Keratinocyte (primary cell): ENCODE measurements around the gene TENT4B. TPM values are rescaled to one million over a fixed set of nuclear protein-coding genes. Genes with fewer than 3 reads are reported as not detected.

Experiments
- DNase-seq: peaks from one replicate; pipeline ENCODE4 v3.0.0-alpha.2; 2011; ENCODE audit warnings: low read depth, missing footprints, low spot score
- FAIRE-seq: peaks from 2 replicates; lab custom pipeline; 2011; peaks lifted over from hg19 to GRCh38; lab: Jason Lieb, UNC
- H2AFZ ChIP-seq: 2 replicates; pipeline ENCODE4 v1.6.0; 2012; ENCODE audit warnings: low read length, control low read depth, inconsistent platforms; ENCODE audit not compliant: control insufficient read depth
- H3K27ac ChIP-seq: 2 replicates; pipeline ENCODE4 v1.5.1; 2011; ENCODE audit warnings: low read length; ENCODE audit not compliant: control insufficient read depth, insufficient read depth
- H3K27me3 ChIP-seq: 3 replicates; pipeline ENCODE4 v1.6.0; 2011; ENCODE audit warnings: low read length; ENCODE audit not compliant: control insufficient read depth, insufficient read depth; ENCODE audit errors: extremely low read depth
- H3K36me3 ChIP-seq, 2 experiments: 2 replicates in 1 of 2; 3 replicates in 1 of 2; pipeline ENCODE4 v1.5.1; 2011; ENCODE audit warnings: low read length in 2 of 2, mild to moderate bottlenecking in 1 of 2; ENCODE audit not compliant: control insufficient read depth in 2 of 2, insufficient read depth in 2 of 2; ENCODE audit errors: extremely low read depth in 1 of 2
- H3K4me1 ChIP-seq: 3 replicates; pipeline ENCODE4 v1.5.1; 2011; ENCODE audit warnings: low read length; ENCODE audit not compliant: control insufficient read depth, insufficient read depth; ENCODE audit errors: extremely low read depth
- H3K4me2 ChIP-seq: 3 replicates; pipeline ENCODE4 v1.6.0; 2011; ENCODE audit warnings: low read depth, low read length; ENCODE audit not compliant: control insufficient read depth, insufficient read depth; ENCODE audit errors: extremely low read depth
- H3K4me3 ChIP-seq, 3 experiments: fragments of 200-600 bp in 1 of 3; sonication (generic) in 1 of 3; 2 replicates in 2 of 3; 3 replicates in 1 of 3; pipeline ENCODE4 v1.5.1; 2011 to 2016; ENCODE audit warnings: low read length in 3 of 3, mild to moderate bottlenecking in 3 of 3, control low read depth in 2 of 3, inconsistent platforms in 1 of 3, low read depth in 1 of 3, mixed read lengths in 1 of 3, mixed run types in 1 of 3, moderate library complexity in 1 of 3; ENCODE audit not compliant: control insufficient read depth in 2 of 3, insufficient read depth in 2 of 3; ENCODE audit errors: extremely low read depth in 1 of 3
- H3K79me2 ChIP-seq: 2 replicates; pipeline ENCODE4 v1.6.0; 2012; ENCODE audit warnings: low read length; ENCODE audit not compliant: control insufficient read depth, insufficient read depth
- H3K9ac ChIP-seq: 3 replicates; pipeline ENCODE4 v1.6.0; 2011; ENCODE audit warnings: low read length; ENCODE audit not compliant: control insufficient read depth, insufficient read depth; ENCODE audit errors: extremely low read depth
- H3K9me1 ChIP-seq: 3 replicates; pipeline ENCODE4 v1.6.0; 2011; ENCODE audit warnings: low read length; ENCODE audit not compliant: control insufficient read depth, insufficient read depth; ENCODE audit errors: extremely low read depth
- H3K9me3 ChIP-seq: 2 replicates; pipeline ENCODE4 v1.5.1; 2012; ENCODE audit warnings: low read depth, low read length; ENCODE audit not compliant: control insufficient read depth
- H4K20me1 ChIP-seq: 3 replicates; pipeline ENCODE4 v1.6.0; 2011; ENCODE audit warnings: low read length; ENCODE audit not compliant: control insufficient read depth, insufficient read depth; ENCODE audit errors: extremely low read depth
- CTCF ChIP-seq, 3 experiments: IDR thresholded peaks in 1 of 3; conservative IDR thresholded peaks in 1 of 3; optimal IDR thresholded peaks in 1 of 3; 2 replicates in 2 of 3; 3 replicates in 1 of 3; pipeline versions ENCODE3 to v1.5.1; 2011; ENCODE audit warnings: low read length in 3 of 3, mild to moderate bottlenecking in 3 of 3, moderate library complexity in 2 of 3, control low read depth in 1 of 3, inconsistent platforms in 1 of 3; ENCODE audit not compliant: insufficient read depth in 2 of 3; ENCODE audit errors: extremely low read depth in 1 of 3
- EZH2 ChIP-seq: IDR thresholded peaks from one replicate; pipeline ENCODE4 v1.6.1; 2012; ENCODE audit warnings: inconsistent platforms, mild to moderate bottlenecking, low read length, moderate library complexity
- dilution Hi-C: fragments of 300-500 bp; cut with MboI; formaldehyde crosslinking; loops from one replicate; pipeline ENCODE4 v1.7.0; 2020; ENCODE audit warnings: low sequenced_read_pairs; ENCODE audit not compliant: extremely low pct_ligation_motif_present
- polyA plus RNA-seq, 5 experiments: library from polyadenylated mRNA; depleted of rRNA in 3 of 5; stranded (reverse) in 3 of 5; stranded (forward) in 1 of 5; unstranded in 1 of 5; fragments of >200 nt; gene quantifications; 1 replicate in 1 of 5; 2 replicates in 3 of 5; 3 replicates in 1 of 5; pipeline versions ENCODE4 v1.2.1 to v1.2.3, GENCODE V29; 2011 to 2012; ENCODE audit warnings: missing spikeins in 2 of 5, low read depth in 1 of 5, low replicate concordance in 1 of 5

TENT4B gene
- polyA plus RNA-seq, 1 donor (not counting 4 experiments of a cell fraction or from before 2014, with no cell fraction given), result 14.8 TPM

GRCh38 chr16:50252874-50253513 lies 99.9 kb downstream of the TENT4B start:
- dilution Hi-C loops, result no loop called here
- no peaks in the 10 kb centered on the region for H4K20me1 ChIP-seq
- no peak overlapping the region for H3K9ac ChIP-seq
- no peaks in the 10 kb centered on the region for H3K36me3 ChIP-seq
- H3K27ac ChIP-seq, result no peak overlapping the region
- no peaks in the 10 kb centered on the region for H3K9me3 ChIP-seq
- TF ChIP-seq EZH2 (no peak), CTCF (optimal IDR thresholded peaks at IDR 0.05 in 1 of 3, IDR thresholded peaks at IDR 0.05 in 1 of 3, conservative IDR thresholded peaks at IDR 0.05 in 1 of 3; ENCODE audit: extremely low read depth in 1 of 3, insufficient read depth in 2 of 3, low read length in 3 of 3) (no peak)
- H3K9me1 ChIP-seq, result peaks cover 3% of the 10 kb centered on the region
- no peak overlapping the region for H3K4me3 ChIP-seq
- H3K4me2 ChIP-seq, result no peak overlapping the region
- FAIRE-seq (no peak), DNase-seq (no peak)
- no peaks in the 10 kb centered on the region for H3K4me1 ChIP-seq
- H3K27me3 ChIP-seq, result no peaks in the 10 kb centered on the region
- H2AFZ ChIP-seq, result no peak overlapping the region
- H3K79me2 ChIP-seq, result no peaks in the 10 kb centered on the region

GRCh38 chr16:50253514-50253910 lies 100.4 kb downstream of the TENT4B start:
- Histone ChIP-seq H3K4me1 (no peaks in the 10 kb centered on the region), H3K27me3 (no peaks in the 10 kb centered on the region), H3K9me3 (no peaks in the 10 kb centered on the region), H3K27ac (no peak overlapping the region), H2AFZ (no peak overlapping the region), H3K36me3 (no peaks in the 10 kb centered on the region), H3K4me3 (no peak overlapping the region), H3K79me2 (no peaks in the 10 kb centered on the region), H3K4me2 (no peak overlapping the region), H4K20me1 (no peaks in the 10 kb centered on the region), H3K9ac (no peak overlapping the region), H3K9me1 (peaks cover 3% of the 10 kb centered on the region)
- FAIRE-seq (no peak), DNase-seq (no peak)
- dilution Hi-C loops, result no loop called here
- TF ChIP-seq EZH2 (no peak), CTCF (optimal IDR thresholded peaks at IDR 0.05 in 1 of 3, IDR thresholded peaks at IDR 0.05 in 1 of 3, conservative IDR thresholded peaks at IDR 0.05 in 1 of 3; ENCODE audit: extremely low read depth in 1 of 3, insufficient read depth in 2 of 3, low read length in 3 of 3) (no peak)
